Mucosa of gallbladder (tissue), 1 donor: ENCODE data around the gene FOXD2. TPM values are rescaled to one million over a fixed set of nuclear protein-coding genes. Genes with fewer than 3 reads are reported as not detected.

Experiments used
- DNase-seq: peaks from one replicate; pipeline ENCODE4 v3.0.0-alpha.2; 2020; ENCODE audit warnings: low spot score
- total RNA-seq: library from RNA; stranded (reverse); gene quantifications from one replicate; pipeline ENCODE4 v1.2.1, GENCODE V29; 2021
- donor health status: DM: no; HTN: no; CAD: no.

FOXD2 gene
- total RNA-seq, 1 donor from 2014 or later, result 0.26 TPM

DNA sequence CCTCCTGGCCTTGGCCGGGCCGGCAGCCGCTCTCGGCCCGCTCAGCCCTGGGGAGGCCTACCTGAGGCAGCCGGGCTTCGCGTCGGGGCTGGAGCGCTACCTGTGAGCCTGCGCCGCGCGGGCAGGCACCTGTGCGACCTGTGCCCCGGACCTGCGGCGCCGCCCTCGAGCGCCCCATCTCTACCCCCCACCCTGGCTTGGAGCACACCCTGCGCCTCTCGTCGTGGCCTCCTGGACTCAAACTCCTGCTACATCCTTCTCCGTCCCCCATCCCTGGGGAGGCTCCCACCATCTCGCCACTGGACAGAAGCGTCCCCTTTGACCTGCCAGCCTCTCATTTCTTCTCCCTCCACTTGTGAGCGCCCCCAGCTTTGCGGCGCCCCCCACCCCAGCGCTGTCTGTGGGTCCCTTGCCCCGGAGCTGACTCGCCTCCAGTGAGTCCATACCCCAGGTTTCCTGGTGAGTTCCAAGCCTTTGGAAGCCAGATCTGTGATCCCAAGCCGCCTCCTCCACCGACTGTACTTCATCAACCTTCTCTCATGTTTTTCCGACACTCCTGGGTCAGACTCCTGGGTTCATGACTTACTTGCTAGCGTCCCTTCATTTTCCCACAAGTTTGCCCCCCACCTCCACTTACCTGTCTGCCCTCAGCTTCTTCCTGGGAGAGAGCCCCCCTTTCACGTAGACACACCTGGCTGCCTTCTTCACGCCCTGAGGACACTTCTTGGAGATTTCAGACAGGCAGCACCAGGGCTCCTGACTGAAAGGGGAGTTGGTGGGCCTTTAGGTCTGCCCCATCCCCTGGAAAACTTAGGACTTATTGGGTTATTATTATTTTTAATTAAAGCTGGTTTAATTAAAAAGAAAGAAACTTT is 20.4 kb upstream of the FOXD2 start:
- no peak for DNase-seq

DNA sequence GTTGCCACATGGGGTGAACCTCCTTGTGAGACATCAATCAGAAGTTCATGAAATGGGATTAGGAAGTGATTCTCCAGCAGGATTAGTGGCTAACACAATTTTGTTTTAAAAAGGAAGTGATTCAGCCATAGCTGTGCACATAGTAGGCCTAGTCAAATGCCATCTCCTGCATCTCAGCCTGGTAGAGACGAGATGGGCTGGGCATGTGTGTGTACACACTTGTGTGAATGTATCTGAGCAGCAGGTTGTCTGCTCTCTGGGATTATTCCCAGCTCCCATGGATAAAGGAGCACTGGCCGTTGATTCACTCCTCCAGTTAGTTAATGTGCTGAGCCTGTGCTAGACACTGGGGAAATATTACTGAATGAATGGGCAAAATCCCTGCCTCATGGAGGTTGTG is 19.7 kb upstream of the FOXD2 start:
- DNase-seq, result no peak

DNA sequence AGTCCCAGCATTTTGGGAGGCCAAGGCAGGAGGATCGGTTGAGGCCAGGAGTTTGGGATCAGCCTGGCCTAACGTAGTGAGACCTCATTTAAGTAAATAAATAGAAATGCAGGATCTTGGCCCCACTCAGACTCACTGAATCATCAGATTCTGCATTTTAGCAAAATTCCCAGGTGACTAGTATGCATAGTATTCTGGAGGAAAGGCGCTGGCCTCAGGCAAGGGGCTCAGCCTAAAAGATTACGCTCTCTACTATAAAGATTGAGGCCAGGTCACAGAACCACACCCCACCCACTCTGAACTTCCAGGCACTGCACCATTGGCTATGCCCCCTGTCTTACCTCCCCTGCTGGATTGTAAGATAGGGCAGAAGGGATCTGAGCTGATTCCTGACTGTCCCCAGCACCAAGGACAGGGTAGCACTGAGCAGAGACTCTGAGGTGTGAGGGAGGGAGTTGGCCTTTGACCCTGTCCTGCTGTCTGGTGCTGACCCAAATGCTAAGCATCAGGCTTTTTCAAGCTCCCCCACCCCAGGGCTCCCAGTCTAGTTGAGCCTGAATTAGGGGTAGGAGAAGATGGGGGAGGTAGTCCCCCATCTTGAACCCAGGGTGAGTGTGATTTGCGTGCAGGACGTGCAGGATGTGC is 19.0 kb upstream of the FOXD2 start:
- DNase-seq, result no peak

DNA sequence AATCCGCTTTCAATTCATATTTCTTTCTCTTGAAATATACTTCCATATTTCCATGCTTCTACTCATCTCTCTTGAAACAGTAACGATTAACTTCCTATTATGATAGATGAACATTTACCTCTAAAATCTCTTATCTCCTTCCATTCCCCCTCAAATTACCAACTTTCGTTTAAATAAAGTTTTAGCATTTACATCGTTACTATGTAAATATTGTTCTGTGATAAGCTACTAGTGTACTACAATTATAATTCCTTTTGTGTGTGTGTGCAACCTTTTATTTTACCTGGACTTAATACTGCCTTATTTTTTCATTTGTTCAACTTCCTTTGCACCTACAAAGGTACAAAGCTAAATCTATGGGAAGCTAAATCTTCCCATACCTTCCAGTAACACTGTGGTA is 17.3 kb upstream of the FOXD2 start:
- no peak for DNase-seq

DNA sequence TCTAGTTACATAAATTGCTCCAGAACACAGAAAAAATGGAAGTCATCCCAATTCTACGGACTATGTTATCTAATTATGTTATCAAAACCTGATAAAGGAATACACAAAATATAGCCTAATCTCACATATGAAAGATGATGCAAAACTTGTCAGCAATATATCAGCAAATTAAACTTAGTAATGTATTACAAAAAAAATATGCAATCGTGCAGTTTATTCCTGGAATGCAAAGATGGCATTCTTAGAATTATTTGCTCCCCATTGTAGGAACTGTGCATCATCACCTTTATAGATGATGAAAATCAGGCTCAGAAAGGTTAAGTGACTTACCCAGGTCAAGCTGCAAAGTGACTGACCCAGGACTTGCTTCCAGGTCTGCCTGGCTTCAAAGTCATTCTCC is 14.0 kb upstream of the FOXD2 start:
- no peak for DNase-seq

DNA sequence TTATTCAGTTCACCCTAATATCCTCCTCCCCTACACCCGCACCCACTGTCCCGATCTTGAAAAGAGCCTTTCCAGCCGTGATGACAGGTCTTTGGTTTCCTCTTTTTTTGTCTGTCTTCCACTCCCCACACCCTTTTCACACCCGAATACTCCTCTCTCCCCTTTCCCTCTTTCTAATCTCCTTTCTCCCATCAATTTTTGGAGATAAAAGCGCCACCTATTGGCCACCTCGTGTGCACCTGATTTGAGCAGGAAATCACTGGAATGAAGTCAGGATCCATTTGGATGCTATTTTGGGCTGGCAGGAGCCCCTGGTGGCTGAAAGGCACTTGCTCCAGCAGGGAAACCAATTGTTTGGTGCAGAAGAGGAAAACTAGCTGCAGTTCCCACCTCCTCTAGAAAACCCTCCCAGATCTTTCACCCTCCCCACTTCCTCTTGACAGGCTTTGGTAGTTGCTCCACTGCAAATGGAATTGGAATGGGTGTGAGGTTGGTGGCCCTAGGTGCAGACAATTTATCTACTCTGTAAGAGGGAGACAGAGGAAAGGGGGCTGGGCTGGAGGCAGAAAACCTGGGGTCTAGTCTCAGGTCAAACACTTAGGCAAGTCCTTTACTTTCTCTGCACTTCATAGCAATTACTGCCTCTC is 13.4 kb upstream of the FOXD2 start:
- DNase-seq, result no peak

DNA sequence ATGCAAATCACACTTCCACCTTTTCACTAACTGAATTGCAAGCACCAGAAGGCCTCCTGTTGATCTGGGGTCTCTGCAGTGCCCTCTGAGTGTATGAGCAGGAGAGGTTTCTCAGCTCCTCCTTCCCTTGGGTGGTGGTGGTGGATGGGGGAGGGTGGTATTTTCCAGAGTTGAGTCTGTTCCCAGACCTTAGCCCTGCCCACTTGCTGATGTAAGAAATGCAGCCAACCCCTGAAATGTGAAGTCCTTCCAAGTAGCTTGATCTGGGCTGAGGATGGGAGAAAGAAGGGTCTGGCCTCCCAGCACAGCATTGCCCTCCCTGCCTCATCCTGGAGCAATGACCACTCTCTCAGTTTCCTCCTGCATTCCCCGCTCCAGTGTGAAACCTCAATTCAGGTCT is 6.3 kb upstream of the FOXD2 start:
- no peak for DNase-seq

DNA sequence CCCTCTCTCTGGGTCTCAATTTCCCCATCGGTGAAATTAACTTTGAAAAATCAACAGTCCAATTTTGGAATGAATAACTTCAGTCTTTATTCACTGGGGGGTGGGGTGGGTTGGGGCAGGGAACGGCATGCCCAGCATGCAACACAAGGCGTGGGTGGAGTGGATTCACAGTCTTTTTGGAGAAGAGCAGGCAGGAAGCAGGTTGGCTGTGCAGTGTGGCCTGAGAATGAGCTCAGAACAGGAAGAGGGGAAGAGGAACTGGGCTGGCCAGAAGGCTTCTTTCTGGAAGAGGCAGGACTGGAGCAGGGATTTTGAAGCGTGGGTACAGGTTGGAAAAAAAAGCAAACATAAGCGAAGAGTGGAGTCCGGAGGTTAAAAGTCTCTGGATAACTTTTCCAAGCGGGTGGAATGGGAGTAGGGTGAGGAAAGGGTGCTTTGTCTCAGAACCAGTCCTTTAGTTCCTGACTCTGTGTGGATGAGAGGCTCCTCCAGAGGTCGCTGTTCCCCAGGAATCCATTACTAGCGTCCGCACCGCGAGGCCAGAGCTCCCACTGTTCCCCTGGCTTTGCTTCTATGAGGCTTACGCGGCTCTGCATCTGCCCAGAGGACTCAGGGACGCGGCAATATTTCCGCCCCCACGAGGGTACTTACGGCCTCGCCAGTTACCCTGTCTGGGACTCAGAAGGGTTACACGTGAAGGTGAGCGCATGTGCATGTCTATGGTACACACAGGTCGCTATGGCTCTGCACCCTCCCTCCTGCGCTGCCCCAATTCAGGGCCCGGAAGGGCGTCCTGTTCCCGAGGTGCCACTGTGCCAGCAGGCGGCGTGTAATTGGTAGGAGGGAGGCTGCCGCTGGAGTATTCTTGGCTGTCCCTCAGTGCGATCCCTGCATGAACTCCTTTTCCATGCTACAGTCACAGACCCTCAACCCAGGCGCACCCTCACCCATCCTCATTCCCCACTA is 5.5 kb upstream of the FOXD2 start:
- DNase-seq, result peak; percentile 88

DNA sequence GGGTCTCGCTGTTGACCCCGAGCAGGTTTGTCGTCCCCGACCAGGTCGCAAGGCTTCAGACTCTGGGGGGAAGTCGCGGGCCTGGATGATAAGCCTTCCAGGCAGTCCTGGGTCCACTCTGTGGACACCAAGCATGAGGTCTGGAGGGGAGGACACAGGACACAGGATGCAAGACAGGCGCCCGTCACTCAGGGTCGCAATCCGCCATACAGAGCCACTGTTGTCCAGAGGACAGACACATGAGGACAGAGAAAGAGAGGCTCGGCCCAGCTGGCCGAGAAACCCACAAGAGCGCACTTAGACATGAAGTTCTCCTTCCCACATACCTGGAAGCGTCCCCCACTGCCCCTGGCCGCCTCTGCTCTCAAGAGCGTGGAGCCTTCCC is 4.8 kb upstream of the FOXD2 start:
- no peak for DNase-seq

DNA sequence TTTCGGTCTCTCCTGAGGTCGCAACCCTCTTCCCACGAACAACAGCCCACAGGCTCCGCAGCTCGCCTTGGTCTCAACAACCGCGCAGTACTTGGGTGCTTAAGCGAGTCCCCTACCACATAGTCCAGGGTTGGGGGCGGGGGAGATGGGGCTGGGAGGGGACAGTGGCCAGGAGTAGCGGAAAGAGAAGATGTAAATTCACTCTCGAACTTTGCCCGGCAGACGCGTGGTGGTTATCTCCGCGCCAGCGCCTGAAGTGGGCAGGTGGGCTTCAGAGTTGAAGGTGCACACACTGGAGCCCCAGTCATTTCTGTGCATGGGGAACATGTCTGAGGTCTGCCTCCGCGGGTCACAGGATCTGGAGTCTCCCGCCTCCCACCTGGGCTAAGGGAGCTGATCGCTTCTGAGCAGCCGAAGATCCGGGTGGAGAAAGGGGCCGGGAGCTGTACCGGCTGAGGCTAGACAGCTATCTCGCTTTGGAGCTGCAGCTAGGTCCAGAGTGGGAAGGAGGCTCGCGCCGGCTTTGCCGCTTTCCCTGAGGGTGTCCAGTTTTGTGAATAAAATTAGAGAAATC is 4.3 kb upstream of the FOXD2 start:
- DNase-seq, result no peak

DNA sequence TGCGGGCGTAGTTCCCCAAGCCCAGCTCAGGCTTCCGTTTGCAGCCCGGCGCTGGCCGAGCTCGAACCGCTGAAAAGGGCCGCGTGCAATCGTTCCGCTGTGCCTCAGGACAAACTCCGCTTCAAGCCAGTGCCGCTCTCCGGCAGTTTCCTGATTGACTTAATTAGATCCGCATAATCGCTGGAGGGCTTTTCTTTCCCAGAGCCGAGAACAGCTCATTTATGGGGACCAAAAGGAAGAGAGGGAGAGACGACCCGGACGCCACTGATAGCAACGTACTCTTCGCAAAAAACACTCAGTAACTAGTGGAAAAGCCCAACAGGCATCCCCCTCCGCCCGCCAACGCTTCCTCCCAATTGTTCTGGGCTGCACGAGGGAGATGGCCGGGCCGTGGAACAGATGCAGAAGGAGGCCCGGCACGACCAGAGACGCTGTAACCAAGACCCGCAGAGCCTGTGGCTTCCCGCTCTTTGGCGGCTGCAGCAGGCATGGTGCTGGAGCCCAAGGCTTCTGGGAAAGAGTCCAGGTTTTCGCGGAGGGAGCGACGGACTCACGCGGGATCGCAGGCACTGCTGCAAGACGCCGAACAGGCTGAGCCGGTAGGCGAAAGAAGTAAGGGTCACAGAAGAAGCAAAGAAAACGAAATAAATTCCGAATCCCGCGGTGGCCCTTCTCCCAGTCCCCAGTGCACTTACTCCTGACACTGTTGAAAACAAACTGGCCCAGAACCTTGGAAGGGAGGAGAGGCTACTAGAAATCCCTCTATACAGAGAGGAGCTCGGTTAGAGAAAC is 3.6 kb upstream of the FOXD2 start:
- DNase-seq, result peak; percentile 64

DNA sequence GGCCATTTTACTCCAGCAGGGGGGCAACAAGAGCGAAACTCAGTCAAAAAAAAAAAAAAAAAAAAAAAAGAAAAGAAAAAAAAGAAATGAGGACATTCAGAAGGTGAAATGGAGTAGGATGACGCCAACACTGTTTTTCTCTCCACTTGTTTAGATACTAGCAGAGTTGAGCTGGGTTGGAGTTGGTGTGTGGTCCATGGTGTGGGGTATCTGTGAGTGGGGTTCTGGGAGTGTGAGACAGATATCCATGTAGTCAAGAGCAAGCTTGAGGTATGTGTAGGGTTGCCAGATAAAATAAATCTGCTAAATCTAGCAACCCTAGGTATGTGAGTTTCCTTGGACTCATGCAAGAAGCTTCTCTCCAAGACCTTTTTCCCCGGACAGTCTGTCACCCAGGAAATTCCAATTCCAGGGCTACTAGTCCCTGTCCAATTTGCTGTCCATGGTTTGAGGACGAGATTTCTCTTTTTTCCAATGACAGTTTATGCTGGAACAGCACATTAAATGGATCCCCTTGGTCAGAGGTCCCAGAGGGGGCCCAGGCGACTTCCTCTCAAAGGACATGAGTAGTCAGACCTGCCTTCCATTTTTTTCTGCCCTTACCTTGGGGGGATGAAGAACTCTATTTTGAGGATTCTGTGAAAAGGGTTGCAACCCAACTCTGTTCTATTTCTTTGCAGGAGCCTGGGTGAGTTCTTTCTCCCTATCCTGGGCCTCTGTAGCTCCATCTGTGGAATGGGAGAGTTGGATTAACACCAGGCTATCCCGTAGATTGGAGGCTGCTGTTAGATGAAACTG is 2.1 kb upstream of the FOXD2 start:
- no peak for DNase-seq

DNA sequence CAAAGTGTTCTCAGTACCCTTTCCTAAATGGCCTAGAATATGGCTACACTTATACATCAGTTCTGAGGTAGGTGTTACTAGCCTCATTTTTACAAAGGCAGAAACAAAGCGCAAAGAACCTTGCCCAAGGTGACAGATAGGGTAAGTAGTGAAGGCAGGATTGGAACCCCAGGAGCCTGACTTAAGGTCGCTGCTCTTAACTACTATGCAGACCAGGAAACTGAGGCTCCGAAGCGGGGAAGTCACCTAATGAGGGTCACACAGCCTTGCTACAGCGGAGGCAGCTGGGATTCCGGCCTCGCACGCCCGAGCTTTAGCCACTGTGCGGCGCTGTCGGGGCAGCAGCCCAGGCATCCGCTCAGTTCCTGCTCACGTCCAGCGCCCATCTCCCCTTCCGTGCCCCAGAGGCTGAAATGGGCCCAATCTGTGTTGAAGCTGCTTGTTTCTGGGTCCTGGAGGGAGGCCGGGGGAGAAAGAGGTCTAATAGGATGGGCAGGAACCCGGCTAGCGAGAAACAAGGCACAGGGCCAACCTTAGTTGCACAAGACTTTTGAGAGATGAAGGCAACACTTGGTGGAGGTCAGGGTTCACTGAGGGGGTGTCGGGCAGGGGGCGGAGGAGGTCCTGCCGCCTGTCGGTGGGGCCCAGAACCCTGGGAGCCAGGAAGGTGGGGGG is 1.4 kb upstream of the FOXD2 start:
- DNase-seq, result peak; percentile 72

DNA sequence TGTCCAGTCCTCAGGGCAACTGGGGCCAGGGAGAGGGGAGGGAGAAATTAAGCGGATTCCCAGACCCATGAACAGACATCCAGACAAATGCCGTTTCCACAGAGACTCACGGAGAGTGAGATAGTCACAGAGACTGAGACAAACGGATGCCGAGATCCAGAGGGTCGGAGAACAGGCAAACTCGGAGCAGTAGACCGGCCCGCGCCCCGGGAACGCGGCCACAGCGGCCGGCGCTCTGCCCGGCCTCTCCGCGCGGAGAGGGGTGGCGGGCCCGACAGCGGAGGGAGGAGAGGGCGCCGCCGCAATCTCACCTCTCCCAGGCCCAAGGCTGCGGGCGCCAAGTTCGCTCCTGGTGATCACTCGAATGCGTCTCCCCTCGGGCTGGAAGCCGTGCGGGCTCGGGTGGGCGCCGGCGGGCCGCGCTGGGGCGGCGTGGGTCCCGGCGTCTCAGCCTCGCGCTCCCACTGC is 831 bp upstream of the FOXD2 start:
- no peak for DNase-seq

DNA sequence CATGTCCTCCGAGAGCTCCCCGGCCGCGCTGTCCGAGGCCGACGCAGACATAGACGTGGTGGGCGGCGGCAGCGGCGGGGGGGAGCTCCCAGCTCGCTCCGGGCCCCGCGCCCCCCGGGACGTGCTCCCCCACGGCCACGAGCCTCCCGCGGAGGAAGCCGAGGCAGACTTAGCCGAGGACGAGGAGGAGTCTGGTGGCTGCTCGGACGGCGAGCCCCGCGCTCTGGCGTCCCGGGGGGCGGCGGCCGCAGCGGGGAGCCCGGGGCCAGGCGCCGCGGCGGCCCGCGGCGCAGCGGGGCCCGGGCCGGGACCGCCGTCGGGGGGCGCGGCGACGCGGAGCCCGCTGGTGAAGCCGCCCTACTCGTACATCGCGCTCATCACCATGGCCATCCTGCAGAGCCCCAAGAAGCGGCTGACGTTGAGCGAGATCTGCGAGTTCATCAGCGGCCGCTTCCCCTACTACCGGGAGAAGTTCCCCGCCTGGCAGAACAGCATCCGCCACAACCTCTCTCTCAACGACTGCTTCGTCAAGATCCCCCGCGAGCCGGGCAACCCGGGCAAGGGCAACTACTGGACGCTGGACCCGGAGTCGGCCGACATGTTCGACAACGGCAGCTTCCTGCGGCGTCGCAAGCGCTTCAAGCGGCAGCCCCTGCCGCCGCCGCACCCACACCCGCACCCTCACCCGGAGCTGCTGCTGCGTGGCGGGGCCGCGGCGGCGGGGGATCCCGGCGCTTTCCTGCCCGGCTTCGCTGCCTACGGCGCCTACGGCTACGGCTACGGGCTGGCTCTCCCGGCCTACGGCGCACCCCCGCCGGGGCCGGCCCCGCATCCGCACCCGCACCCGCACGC is 547 bp downstream of the FOXD2 start:
- DNase-seq, result no peak

DNA sequence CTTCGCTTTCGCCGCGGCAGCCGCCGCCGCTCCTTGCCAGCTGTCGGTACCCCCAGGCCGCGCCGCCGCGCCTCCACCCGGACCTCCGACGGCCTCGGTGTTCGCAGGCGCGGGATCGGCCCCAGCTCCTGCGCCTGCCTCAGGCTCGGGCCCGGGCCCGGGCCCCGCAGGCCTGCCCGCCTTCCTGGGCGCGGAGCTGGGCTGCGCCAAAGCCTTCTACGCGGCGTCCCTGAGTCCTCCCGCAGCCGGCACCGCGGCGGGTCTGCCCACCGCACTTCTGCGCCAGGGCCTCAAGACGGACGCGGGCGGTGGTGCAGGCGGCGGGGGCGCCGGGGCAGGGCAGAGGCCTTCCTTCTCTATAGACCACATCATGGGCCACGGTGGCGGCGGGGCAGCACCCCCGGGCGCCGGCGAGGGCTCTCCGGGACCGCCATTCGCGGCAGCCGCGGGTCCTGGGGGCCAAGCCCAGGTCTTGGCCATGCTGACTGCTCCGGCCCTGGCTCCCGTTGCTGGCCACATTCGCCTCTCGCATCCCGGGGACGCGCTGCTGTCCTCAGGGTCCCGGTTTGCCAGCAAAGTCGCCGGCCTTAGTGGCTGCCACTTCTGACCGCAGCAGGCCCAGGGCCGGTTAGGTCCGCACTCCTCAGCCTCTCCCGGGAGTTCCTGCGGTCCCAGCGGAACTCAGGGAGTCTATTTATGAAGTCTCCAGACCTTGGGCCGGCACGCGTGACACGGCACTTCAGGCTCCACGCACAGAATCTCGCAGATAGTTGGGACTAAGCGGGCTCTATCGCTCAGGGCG is 1.4 kb downstream of the FOXD2 start:
- no peak for DNase-seq
